ENCODE data around the gene SLC16A12. TPM values are rescaled to one million over a fixed set of nuclear protein-coding genes. Genes with fewer than 3 reads are reported as not detected.

SLC16A12 gene
- total and polyA plus RNA-seq, 10 of the 15 experiments (the other 5 are each of a cell fraction or from before 2014, with no cell fraction given), result not detected

GRCh38 chr10:89391907-89392756 lies 143.3 kb downstream of the SLC16A12 start, which contains the start of gene IFIT1 (continued):
- no peak for TF ChIP-seq USF2 (IDR thresholded peaks at IDR 0.05; ENCODE audit: borderline replicate concordance, low read depth, low read length)
- peak; percentile 22 for TF ChIP-seq SP1 (IDR thresholded peaks at IDR 0.05; ENCODE audit: low read depth, low read length)
- TF ChIP-seq MYC (IDR thresholded peaks at IDR 0.05; ENCODE audit: insufficient read depth, insufficient read length, insufficient replicate concordance, low read length, severe bottlenecking), result no peak
- TF ChIP-seq ZSCAN29 (IDR thresholded peaks at IDR 0.05), result no peak
- TF ChIP-seq ZNF384 (IDR thresholded peaks at IDR 0.05; ENCODE audit: borderline replicate concordance, low read depth, low read length), result no peak
- TF ChIP-seq ZZZ3 (IDR thresholded peaks at IDR 0.05; ENCODE audit: control insufficient read depth, insufficient read length, low read depth), result no peak
- no peak for TF ChIP-seq ATF3 (IDR thresholded peaks at IDR 0.05; ENCODE audit: borderline replicate concordance, extremely low read depth, low read depth, low read length)
- TF ChIP-seq MEF2B (IDR thresholded peaks at IDR 0.05; ENCODE audit: partially characterized antibody, poor library complexity, severe bottlenecking), result no peak
- no peak for TF ChIP-seq CBX3 (IDR thresholded peaks at IDR 0.05; ENCODE audit: borderline replicate concordance, low read depth)
- TF ChIP-seq BCL3 (IDR thresholded peaks at IDR 0.05; ENCODE audit: borderline replicate concordance, insufficient read depth, low read depth, low read length, poor library complexity, severe bottlenecking), result no peak
- TF ChIP-seq IKZF1 (conservative IDR thresholded peaks at IDR 0.05), result peak; percentile 77
- no peak for TF ChIP-seq ZBTB40 (IDR thresholded peaks at IDR 0.05; ENCODE audit: borderline replicate concordance)
- TF ChIP-seq BRCA1 (IDR thresholded peaks at IDR 0.05; ENCODE audit: low read depth, low read length), result no peak
- TF ChIP-seq NFIC (IDR thresholded peaks at IDR 0.05; ENCODE audit: low read depth, low read length), result no peak
- no peak for TF ChIP-seq EZH2 (IDR thresholded peaks at IDR 0.05; ENCODE audit: borderline replicate concordance, control insufficient read depth, low read depth, low read length)
- TF ChIP-seq SKIL (IDR thresholded peaks at IDR 0.05; ENCODE audit: low read depth, poor library complexity, severe bottlenecking), result no peak
- no peak for TF ChIP-seq CBX5 (IDR thresholded peaks at IDR 0.05; ENCODE audit: low read depth)
- peak; percentile 79 to 83 for TF ChIP-seq IKZF2 (IDR thresholded peaks at IDR 0.05)
- TF ChIP-seq ZNF622 (IDR thresholded peaks at IDR 0.05), result no peak
- TF ChIP-seq RCOR1 (conservative IDR thresholded peaks at IDR 0.05; ENCODE audit: low read depth, low read length), result no peak
